Vagina (tissue), 2 donors: ENCODE data around the gene TOMM20.

ENCODE experiments used
- POLR2A ChIP-seq, 2 donors: fragments of 450-650 bp; IDR thresholded peaks; one replicate each; pipeline ENCODE4 v1.6.1; 2017; ENCODE audit warnings: antibody characterized with exemption in 2 of 2, mild to moderate bottlenecking in 2 of 2, moderate library complexity in 2 of 2
- TF ChIP-seq, protein P1 (sequence below), 3 experiments: fragments of 450-650 bp in 2 of 3; fragments of 200-600 bp in 1 of 3; sonication (generic) in 1 of 3; IDR thresholded peaks; one replicate each; pipeline ENCODE4 v1.5.1; 2017 to 2019; ENCODE audit warnings: antibody characterized with exemption in 3 of 3, mild to moderate bottlenecking in 2 of 3, moderate library complexity in 2 of 3

DNA sequence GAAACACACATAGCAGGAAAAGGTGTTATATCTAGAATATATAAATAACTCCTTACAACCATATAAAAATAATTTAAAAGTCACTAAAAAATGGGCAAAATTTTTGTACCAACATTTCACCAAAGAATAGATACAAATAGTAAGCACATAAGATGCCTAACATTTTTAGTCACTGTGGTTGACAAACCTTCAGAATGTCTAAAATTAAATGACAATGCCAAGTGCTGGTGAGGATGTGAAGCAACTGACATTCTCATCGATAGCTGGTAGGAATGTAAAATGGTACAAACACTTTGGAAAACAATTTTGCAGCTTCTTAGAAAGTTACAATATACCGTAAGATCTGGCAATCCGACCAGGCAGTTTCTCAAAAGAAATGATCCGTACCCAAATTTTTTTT is 14.4 kb upstream of the TOMM20 start:
- no peak for TF ChIP-seq POLR2A (IDR thresholded peaks at IDR 0.05)
- TF ChIP-seq, protein P1, sequence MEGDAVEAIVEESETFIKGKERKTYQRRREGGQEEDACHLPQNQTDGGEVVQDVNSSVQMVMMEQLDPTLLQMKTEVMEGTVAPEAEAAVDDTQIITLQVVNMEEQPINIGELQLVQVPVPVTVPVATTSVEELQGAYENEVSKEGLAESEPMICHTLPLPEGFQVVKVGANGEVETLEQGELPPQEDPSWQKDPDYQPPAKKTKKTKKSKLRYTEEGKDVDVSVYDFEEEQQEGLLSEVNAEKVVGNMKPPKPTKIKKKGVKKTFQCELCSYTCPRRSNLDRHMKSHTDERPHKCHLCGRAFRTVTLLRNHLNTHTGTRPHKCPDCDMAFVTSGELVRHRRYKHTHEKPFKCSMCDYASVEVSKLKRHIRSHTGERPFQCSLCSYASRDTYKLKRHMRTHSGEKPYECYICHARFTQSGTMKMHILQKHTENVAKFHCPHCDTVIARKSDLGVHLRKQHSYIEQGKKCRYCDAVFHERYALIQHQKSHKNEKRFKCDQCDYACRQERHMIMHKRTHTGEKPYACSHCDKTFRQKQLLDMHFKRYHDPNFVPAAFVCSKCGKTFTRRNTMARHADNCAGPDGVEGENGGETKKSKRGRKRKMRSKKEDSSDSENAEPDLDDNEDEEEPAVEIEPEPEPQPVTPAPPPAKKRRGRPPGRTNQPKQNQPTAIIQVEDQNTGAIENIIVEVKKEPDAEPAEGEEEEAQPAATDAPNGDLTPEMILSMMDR (IDR thresholded peaks at IDR 0.05): no peak
